H9 (cell line): ENCODE results near the gene AMOTL1. TPM values are rescaled to one million over a fixed set of nuclear protein-coding genes. Genes with fewer than 3 reads are reported as not detected.

Experiments used
- DNase-seq: peaks from one replicate; pipeline ENCODE4 v3.0.0-alpha.2; 2017
- H2AFZ ChIP-seq: one replicate; pipeline ENCODE4 v1.6.1; 2013; ENCODE audit warnings: mild to moderate bottlenecking, low read length, control low read depth, moderate library complexity
- H2AK5ac ChIP-seq: 2 replicates; pipeline ENCODE4 v1.6.1; 2013; ENCODE audit warnings: low read length, control low read depth, mixed read lengths; ENCODE audit not compliant: insufficient read length
- H2BK120ac ChIP-seq: one replicate; pipeline ENCODE4 v1.6.1; 2013; ENCODE audit warnings: low read depth, mild to moderate bottlenecking, low read length, control low read depth, inconsistent platforms; ENCODE audit not compliant: poor library complexity, severe bottlenecking
- H2BK12ac ChIP-seq: 2 replicates; pipeline ENCODE4 v1.6.1; 2013; ENCODE audit warnings: low read length, control low read depth, mixed read lengths, low read depth; ENCODE audit not compliant: insufficient read length
- H2BK15ac ChIP-seq: 2 replicates; pipeline ENCODE4 v1.6.1; 2013; ENCODE audit warnings: low read depth, low read length, control low read depth
- H2BK20ac ChIP-seq: one replicate; pipeline ENCODE4 v1.6.1; 2013; ENCODE audit warnings: low read depth, mild to moderate bottlenecking, low read length, control low read depth, inconsistent platforms; ENCODE audit not compliant: poor library complexity, severe bottlenecking
- H2BK5ac ChIP-seq: 2 replicates; pipeline ENCODE4 v1.6.1; 2013; ENCODE audit warnings: low read length, control low read depth, mixed read lengths; ENCODE audit not compliant: insufficient read length
- H3K14ac ChIP-seq: 2 replicates; pipeline ENCODE4 v1.6.1; 2013; ENCODE audit warnings: low read length, control low read depth; ENCODE audit not compliant: insufficient read depth
- H3K18ac ChIP-seq: 2 replicates; pipeline ENCODE4 v1.6.1; 2013; ENCODE audit warnings: low read depth, mild to moderate bottlenecking, mixed read lengths, low read length, control low read depth; ENCODE audit not compliant: insufficient read length
- H3K23ac ChIP-seq: 2 replicates; pipeline ENCODE4 v1.6.1; 2013; ENCODE audit warnings: low read length, control low read depth, mixed read lengths, low read depth; ENCODE audit not compliant: insufficient read length
- H3K23me2 ChIP-seq: 2 replicates; pipeline ENCODE4 v1.6.1; 2013; ENCODE audit warnings: low read depth, mild to moderate bottlenecking, mixed read lengths, low read length, control low read depth; ENCODE audit not compliant: insufficient read length, poor library complexity, severe bottlenecking
- H3K27ac ChIP-seq: 2 replicates; pipeline ENCODE4 v1.5.1; 2013; ENCODE audit warnings: low read length, control low read depth, mixed read lengths, low read depth; ENCODE audit not compliant: insufficient read length
- H3K27me3 ChIP-seq: 2 replicates; pipeline ENCODE4 v1.6.1; 2013; ENCODE audit warnings: low read length, control low read depth, inconsistent platforms; ENCODE audit not compliant: insufficient read depth
- H3K4ac ChIP-seq: 2 replicates; pipeline ENCODE4 v1.6.1; 2013; ENCODE audit warnings: low read depth, mild to moderate bottlenecking, control low read depth, inconsistent platforms, low read length, moderate library complexity
- H3K4me1 ChIP-seq: 2 replicates; pipeline ENCODE4 v1.6.1; 2013; ENCODE audit warnings: low read length, control low read depth, inconsistent platforms; ENCODE audit not compliant: insufficient read depth
- H3K4me2 ChIP-seq: 2 replicates; pipeline ENCODE4 v1.6.1; 2013; ENCODE audit warnings: low read length, control low read depth, mixed read lengths; ENCODE audit not compliant: insufficient read length, insufficient read depth
- H3K56ac ChIP-seq: 2 replicates; pipeline ENCODE4 v1.6.1; 2013; ENCODE audit warnings: low read depth, mild to moderate bottlenecking, mixed read lengths, low read length, control low read depth; ENCODE audit not compliant: insufficient read length
- H3K79me1 ChIP-seq: 2 replicates; pipeline ENCODE4 v1.6.1; 2013; ENCODE audit warnings: low read depth, mild to moderate bottlenecking, moderate library complexity, low read length, control low read depth, inconsistent platforms; ENCODE audit not compliant: insufficient read depth, poor library complexity, severe bottlenecking
- H3K79me2 ChIP-seq: 2 replicates; pipeline ENCODE4 v1.6.1; 2013; ENCODE audit warnings: low read length, control low read depth, inconsistent platforms; ENCODE audit not compliant: insufficient read depth
- H3K9ac ChIP-seq: 2 replicates; pipeline ENCODE4 v1.6.1; 2013; ENCODE audit warnings: low read length, control low read depth, mixed read lengths; ENCODE audit not compliant: insufficient read length; ENCODE audit errors: extremely low read depth
- H3K9me3 ChIP-seq: one replicate; pipeline ENCODE4 v1.6.1; 2013; ENCODE audit warnings: low read depth, low read length, inconsistent platforms; ENCODE audit not compliant: control insufficient read depth
- H3T11ph ChIP-seq: one replicate; pipeline ENCODE4 v1.6.1; 2013; ENCODE audit warnings: mild to moderate bottlenecking, low read length, control low read depth, inconsistent platforms
- H4K20me1 ChIP-seq: one replicate; pipeline ENCODE4 v1.6.1; 2013; ENCODE audit not compliant: control insufficient read depth, insufficient read length, insufficient read depth
- H4K5ac ChIP-seq: 2 replicates; pipeline ENCODE4 v1.6.1; 2013; ENCODE audit warnings: low read depth, mild to moderate bottlenecking, mixed read lengths, low read length, control low read depth; ENCODE audit not compliant: insufficient read length
- H4K8ac ChIP-seq: replicated peaks from 2 replicates; pipeline ENCODE4 v1.6.1; 2013; ENCODE audit warnings: low read length, control low read depth, mixed read lengths, low read depth; ENCODE audit not compliant: insufficient read length
- H4K91ac ChIP-seq: 2 replicates; pipeline ENCODE4 v1.6.1; 2013; ENCODE audit warnings: low read depth, mild to moderate bottlenecking, moderate library complexity, mixed read lengths, low read length, control low read depth; ENCODE audit not compliant: insufficient read length
- H3K27ac Mint-ChIP-seq, 3 experiments: 2 replicates in 2 of 3; 3 replicates in 1 of 3; pipeline ENCODE4 v1.8.0; 2020 to 2021; ENCODE audit warnings: mixed read lengths in 3 of 3, mild to moderate bottlenecking in 1 of 3, moderate library complexity in 1 of 3
- H3K27me3 Mint-ChIP-seq: 2 replicates; pipeline ENCODE4 v1.8.0; 2021; ENCODE audit warnings: low read depth, mild to moderate bottlenecking, moderate library complexity, mixed read lengths
- H3K36me3 Mint-ChIP-seq, 3 experiments: 2 replicates in 2 of 3; 3 replicates in 1 of 3; pipeline ENCODE4 v1.8.0; 2020 to 2021; ENCODE audit warnings: low read depth in 3 of 3, mixed read lengths in 3 of 3; ENCODE audit not compliant: insufficient read depth in 1 of 3
- H3K4me1 Mint-ChIP-seq, 2 experiments: 2 replicates each; pipeline ENCODE4 v1.8.0; 2020; ENCODE audit warnings: mixed read lengths in 2 of 2
- H3K4me3 Mint-ChIP-seq, 2 experiments: 2 replicates in 1 of 2; 3 replicates in 1 of 2; pipeline ENCODE4 v1.8.0; 2020 to 2021; ENCODE audit warnings: mild to moderate bottlenecking in 2 of 2, mixed read lengths in 2 of 2, moderate library complexity in 1 of 2
- H3K9me3 Mint-ChIP-seq, 2 experiments: 2 replicates in 1 of 2; 3 replicates in 1 of 2; pipeline ENCODE4 v1.8.0; 2020; ENCODE audit warnings: mild to moderate bottlenecking in 2 of 2, mixed read lengths in 2 of 2, moderate library complexity in 1 of 2
- CTCF ChIP-seq: fragments of 200-600 bp; sonication (generic); conservative IDR thresholded peaks from 3 replicates; pipeline ENCODE4 v1.8.0; 2021; ENCODE audit warnings: antibody characterized with exemption, mild to moderate bottlenecking
- total RNA-seq: library from RNA; stranded (reverse); gene quantifications from 2 replicates; pipeline ENCODE4 v1.2.1, GENCODE V29; 2021

The AMOTL1 gene
- total RNA-seq, 1 experiment from 2014 or later, result 18.5 TPM

- no peak overlapping the region for H3K23ac ChIP-seq
- H2BK12ac ChIP-seq, result no peak overlapping the region
- H4K5ac ChIP-seq, result no peak overlapping the region
- H4K91ac ChIP-seq, result no peak overlapping the region
- H3K27me3 Mint-ChIP-seq, result no peaks in the 10 kb centered on the region
- H2AFZ ChIP-seq, result no peak overlapping the region
- H3K27ac ChIP-seq, result no peak overlapping the region
- no peak overlapping the region for H3K18ac ChIP-seq
- no peak overlapping the region for H3K14ac ChIP-seq
- no peaks in the 10 kb centered on the region for H4K20me1 ChIP-seq
- H3T11ph ChIP-seq, result no peak overlapping the region
- H3K27me3 ChIP-seq, result no peaks in the 10 kb centered on the region
- no peaks in the 10 kb centered on the region for H3K79me2 ChIP-seq
- H2BK20ac ChIP-seq, result no peak overlapping the region
- H2BK120ac ChIP-seq, result no peak overlapping the region
- H3K4me2 ChIP-seq, result no peak overlapping the region
- H3K4me3 Mint-ChIP-seq, result no peak overlapping the region
- peaks cover 3% of the 10 kb centered on the region for H3K79me1 ChIP-seq
- no peaks in the 10 kb centered on the region for H3K23me2 ChIP-seq
- no peak for TF ChIP-seq CTCF
- no peak overlapping the region for H4K8ac ChIP-seq
- no peak overlapping the region for H2AK5ac ChIP-seq
- H3K4me1 ChIP-seq, result no peaks in the 10 kb centered on the region
- no peak overlapping the region for H3K56ac ChIP-seq
- no peak overlapping the region for H3K9ac ChIP-seq
- H2BK5ac ChIP-seq, result no peak overlapping the region
- no peak overlapping the region for H2BK15ac ChIP-seq
- H3K4ac ChIP-seq, result no peak overlapping the region
- H3K4me1 Mint-ChIP-seq, result 0 out of 4 replicates have a peak, but pooled peaks cover 0 to 2% of the 10 kb centered on the region in 2 experiments
- no peak for DNase-seq
- no peaks in the 10 kb centered on the region for H3K9me3 ChIP-seq
- H3K36me3 Mint-ChIP-seq, result peaks cover 13 to 34% (median 27%) of the 10 kb centered on the region in 3 experiments
- H3K27ac Mint-ChIP-seq, result no peak overlapping the region
- H3K9me3 Mint-ChIP-seq, result no peaks in the 10 kb centered on the region
Measured at GRCh38 chr11:94803491-94803890, 35.3 kb downstream of the AMOTL1 start.
